Mucosa of stomach (tissue), 1 donor: ENCODE measurements around the gene MSMP.

Source experiments
- H3K27me3 ChIP-seq: one replicate; pipeline ENCODE4 v1.7.0; 2013; ENCODE audit warnings: mild to moderate bottlenecking, low read length; ENCODE audit not compliant: control insufficient read depth, insufficient read depth
- H3K36me3 ChIP-seq: one replicate; pipeline ENCODE4 v1.7.0; 2013; ENCODE audit warnings: low read length; ENCODE audit not compliant: control insufficient read depth, insufficient read depth
- H3K4me1 ChIP-seq: one replicate; pipeline ENCODE4 v1.7.0; 2013; ENCODE audit warnings: mild to moderate bottlenecking, low read length; ENCODE audit not compliant: control insufficient read depth, insufficient read depth
- H3K4me3 ChIP-seq: one replicate; pipeline ENCODE4 v1.7.0; 2013; ENCODE audit warnings: low read length
- H3K9ac ChIP-seq: one replicate; pipeline ENCODE4 v1.7.0; 2013; ENCODE audit warnings: mild to moderate bottlenecking, low read length, moderate library complexity
- H3K9me3 ChIP-seq: one replicate; pipeline ENCODE4 v1.7.0; 2013; ENCODE audit warnings: mild to moderate bottlenecking, low read length, moderate library complexity; ENCODE audit not compliant: control insufficient read depth
- donor health status: Pancreatic carcinoma.

MSMP gene

GRCh38 chr9:35726931-35727330 is 27.1 kb downstream of the MSMP start:
- no peaks in the 10 kb centered on the region for H3K27me3 ChIP-seq
- H3K36me3 ChIP-seq = peaks cover 29% of the 10 kb centered on the region
- peaks cover 44% of the 10 kb centered on the region for H3K4me1 ChIP-seq
- no peak overlapping the region for H3K4me3 ChIP-seq
- no peaks in the 10 kb centered on the region for H3K9me3 ChIP-seq
- peak overlapping the region; percentile 60 for H3K9ac ChIP-seq

GRCh38 chr9:35725362-35725761 is 28.7 kb downstream of the MSMP start:
- peaks cover 43% of the 10 kb centered on the region for H3K36me3 ChIP-seq
- no peaks in the 10 kb centered on the region for H3K9me3 ChIP-seq
- peaks cover 36% of the 10 kb centered on the region for H3K4me1 ChIP-seq
- H3K9ac ChIP-seq = no peak overlapping the region
- H3K4me3 ChIP-seq = no peak overlapping the region
- no peaks in the 10 kb centered on the region for H3K27me3 ChIP-seq

DNA sequence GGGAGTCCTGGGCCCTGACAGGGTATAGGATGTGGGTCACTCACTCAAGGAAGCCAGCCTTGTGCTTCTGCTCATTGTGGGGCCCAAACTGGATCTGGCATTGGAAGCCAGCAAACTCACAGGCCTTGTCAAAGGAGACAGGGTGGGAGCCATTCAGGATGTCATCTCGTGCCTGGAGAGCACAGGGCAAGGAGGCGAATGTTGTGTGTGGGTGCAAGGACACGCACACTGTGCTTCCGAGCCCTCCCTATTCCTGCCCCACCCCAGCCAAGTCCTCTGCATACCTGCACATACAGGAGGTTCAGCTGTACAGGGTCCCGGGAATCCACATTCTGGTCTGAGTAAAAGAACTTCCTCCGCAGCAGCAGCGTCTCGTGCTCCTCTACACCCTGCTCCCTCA is 30.2 kb downstream of the MSMP start:
- H3K4me3 ChIP-seq = no peak overlapping the region
- no peak overlapping the region for H3K9ac ChIP-seq
- H3K27me3 ChIP-seq = no peaks in the 10 kb centered on the region
- H3K9me3 ChIP-seq = no peaks in the 10 kb centered on the region
- H3K36me3 ChIP-seq = peaks cover 58% of the 10 kb centered on the region
- peaks cover 22% of the 10 kb centered on the region for H3K4me1 ChIP-seq

GRCh38 chr9:35723426-35723825 is 30.6 kb downstream of the MSMP start:
- Histone ChIP-seq H3K9me3 (no peaks in the 10 kb centered on the region), H3K4me1 (peaks cover 19% of the 10 kb centered on the region)

DNA sequence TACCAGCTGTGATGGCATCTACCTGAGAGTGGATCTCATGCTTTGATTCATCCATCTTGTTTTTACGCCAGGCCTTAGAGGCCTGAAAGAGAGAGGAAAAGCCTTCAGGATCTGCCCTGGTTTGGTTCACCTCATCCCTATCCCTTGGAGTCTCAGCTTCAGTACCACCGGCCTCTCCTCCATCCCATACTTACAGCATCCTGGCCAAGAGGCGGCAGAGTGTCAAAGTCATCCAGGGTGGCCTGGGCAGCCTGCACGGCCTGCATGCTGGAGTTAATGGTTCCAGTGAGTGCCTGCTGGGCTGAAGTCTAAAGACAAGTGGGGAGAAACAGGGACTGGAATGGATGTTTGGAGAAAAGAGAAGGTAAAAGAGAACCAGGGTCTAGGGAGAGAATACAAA is 34.5 kb downstream of the MSMP start:
- peaks cover 78% of the 10 kb centered on the region for H3K36me3 ChIP-seq

More at GRCh38 chr9:35723426-35723825, 30.6 kb downstream of the MSMP start:
- peaks cover 62% of the 10 kb centered on the region for H3K36me3 ChIP-seq
- H3K9ac ChIP-seq = no peak overlapping the region
- no peak overlapping the region for H3K4me3 ChIP-seq
- H3K27me3 ChIP-seq = no peaks in the 10 kb centered on the region

DNA sequence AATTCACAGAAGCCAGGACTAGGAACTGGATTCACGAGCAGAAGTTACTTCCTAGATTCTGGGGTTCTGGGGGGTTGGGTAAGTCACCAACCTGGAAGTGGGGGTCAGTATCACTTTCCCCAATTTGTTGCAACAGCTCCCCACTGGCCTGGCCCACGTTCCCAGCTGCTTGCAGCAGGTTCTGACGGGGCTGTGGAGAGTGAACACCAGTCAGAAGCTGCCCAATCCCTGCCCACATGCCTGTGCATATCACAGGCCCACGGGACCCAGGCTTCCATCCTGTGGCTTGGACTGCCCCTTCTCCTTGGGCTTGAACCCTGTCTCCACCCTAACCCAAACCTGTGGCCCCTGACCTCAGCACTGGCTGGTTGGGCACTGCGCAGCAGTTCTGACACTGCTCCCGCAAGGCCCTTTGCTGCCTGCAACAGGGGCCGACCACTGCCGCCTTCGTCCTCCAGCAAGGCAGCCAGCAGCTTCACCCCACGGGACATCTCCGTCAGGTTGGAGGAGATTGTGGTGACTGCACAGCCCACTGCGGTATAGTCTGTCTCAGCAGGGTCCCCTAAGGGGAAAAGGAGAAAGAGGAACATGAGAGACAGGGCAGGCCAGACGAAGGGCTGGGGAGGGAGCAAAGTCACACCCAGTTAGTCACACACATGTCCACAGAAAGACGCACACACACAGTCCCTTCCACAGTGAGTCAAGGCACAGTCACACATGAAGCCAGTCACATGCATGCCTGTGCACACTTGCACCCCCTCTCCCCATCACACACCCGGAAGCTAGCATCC is 35.2 kb downstream of the MSMP start:
- H3K9ac ChIP-seq = no peak overlapping the region
- no peak overlapping the region for H3K4me3 ChIP-seq
- H3K4me1 ChIP-seq = no peaks in the 10 kb centered on the region
- H3K36me3 ChIP-seq = peaks cover 78% of the 10 kb centered on the region
- no peaks in the 10 kb centered on the region for H3K9me3 ChIP-seq
- H3K27me3 ChIP-seq = no peaks in the 10 kb centered on the region

More for the DNA sequence above, 34.5 kb downstream of the MSMP start:
- Histone ChIP-seq H3K9me3 (no peaks in the 10 kb centered on the region), H3K4me3 (no peak overlapping the region), H3K27me3 (no peaks in the 10 kb centered on the region), H3K4me1 (no peaks in the 10 kb centered on the region), H3K9ac (no peak overlapping the region)

DNA sequence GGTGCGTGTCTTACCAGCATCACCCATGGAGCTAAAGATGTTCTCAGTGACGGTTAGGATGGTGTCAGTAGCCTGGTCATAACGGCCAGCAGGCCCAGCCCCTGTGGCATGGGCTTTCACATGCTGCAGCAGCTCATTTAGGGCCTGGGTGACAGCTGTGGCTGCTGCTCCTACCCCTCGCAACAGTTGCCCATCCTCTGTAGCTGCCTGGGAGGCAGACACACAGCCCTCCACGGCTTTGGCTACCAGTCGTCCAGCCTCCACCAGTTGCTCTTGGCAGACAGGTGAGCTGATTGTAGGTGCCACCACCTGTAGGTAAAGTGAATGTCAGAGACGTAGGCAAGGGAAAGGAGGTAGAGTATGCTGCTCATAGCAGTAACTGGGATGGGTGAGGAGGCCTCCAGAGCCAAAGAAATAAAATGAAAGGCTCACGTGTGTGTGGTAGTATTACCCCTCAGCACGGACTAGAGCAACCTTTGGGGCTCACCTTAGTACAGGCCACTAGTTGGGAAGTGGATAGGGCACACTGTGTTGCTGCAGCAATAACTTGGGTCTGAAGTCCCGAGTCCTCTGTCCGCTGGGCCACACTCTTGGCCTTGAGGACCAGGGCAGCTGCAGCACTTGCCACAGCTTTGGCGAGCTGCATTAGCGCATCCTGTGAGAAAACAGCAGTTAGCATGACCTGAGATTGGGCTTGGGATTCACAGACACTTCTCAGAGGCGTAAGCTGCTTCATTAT is 36.8 kb downstream of the MSMP start:
- peaks cover 80% of the 10 kb centered on the region for H3K36me3 ChIP-seq
- H3K4me3 ChIP-seq = no peak overlapping the region
- no peaks in the 10 kb centered on the region for H3K9me3 ChIP-seq
- no peaks in the 10 kb centered on the region for H3K27me3 ChIP-seq
- no peak overlapping the region for H3K9ac ChIP-seq
- H3K4me1 ChIP-seq = no peaks in the 10 kb centered on the region

DNA sequence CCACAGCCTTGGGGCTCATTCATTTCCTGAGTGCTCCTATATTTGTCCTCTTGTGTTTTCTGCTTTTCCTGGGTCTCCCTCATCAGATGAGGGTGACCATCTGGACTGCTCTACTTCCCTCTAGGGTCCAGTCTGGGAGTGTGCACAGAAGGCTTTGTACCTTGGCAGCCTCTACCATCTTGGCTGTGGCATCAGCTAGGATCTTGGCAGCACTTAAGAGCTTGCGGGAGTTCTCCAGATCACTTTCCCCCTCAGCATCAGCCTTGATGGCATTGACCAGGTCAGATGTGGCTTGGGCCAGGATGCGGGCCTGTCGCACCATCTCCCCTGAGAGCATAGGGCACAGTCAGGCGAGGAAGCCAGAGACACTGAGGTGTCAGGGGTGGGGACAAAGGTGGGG is 37.8 kb downstream of the MSMP start:
- no peaks in the 10 kb centered on the region for H3K9me3 ChIP-seq
- H3K36me3 ChIP-seq = peaks cover 78% of the 10 kb centered on the region
- H3K27me3 ChIP-seq = no peaks in the 10 kb centered on the region
- no peaks in the 10 kb centered on the region for H3K4me1 ChIP-seq
- H3K9ac ChIP-seq = no peak overlapping the region
- H3K4me3 ChIP-seq = no peak overlapping the region

DNA sequence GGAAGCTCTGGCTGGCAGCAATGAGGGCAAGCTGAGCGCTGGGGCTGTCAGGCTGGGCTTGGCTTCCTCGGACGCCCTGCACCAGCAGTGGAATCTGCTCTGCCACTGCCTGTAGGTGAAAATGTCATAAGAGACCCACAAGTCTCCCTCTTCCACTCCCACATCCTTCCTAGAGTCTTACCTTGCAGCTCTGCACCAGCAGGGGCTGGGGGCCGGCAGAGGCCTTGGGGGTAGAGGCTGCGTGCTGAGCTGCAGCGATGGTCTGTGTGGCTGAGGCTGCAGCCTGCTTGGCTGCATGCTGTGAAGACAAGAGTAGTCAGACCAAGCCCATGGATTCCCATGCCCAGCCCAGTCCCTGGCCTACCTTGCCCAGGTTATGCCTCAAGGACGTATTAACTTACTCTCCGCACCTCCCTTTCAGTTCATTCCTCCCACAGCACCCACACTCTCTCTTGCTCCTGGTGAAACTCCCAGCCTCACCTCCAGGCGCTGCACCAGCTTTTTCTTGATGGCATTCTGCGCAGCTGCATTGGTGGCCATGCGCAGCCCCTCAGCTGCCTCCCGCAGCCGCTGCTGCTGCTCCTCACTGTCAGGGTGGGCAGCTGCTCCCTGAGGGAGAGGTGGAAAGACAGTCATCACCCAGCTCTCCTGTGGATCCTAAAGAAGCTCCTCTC is 39.4 kb downstream of the MSMP start:
- Histone ChIP-seq H3K36me3 (peaks cover 67% of the 10 kb centered on the region), H3K9ac (no peak overlapping the region), H3K9me3 (no peaks in the 10 kb centered on the region), H3K4me3 (no peak overlapping the region), H3K4me1 (no peaks in the 10 kb centered on the region), H3K27me3 (no peaks in the 10 kb centered on the region)

GRCh38 chr9:35714123-35714522 is 40.0 kb downstream of the MSMP start:
- no peak overlapping the region for H3K9ac ChIP-seq

GRCh38 chr9:35713578-35713977 is 40.5 kb downstream of the MSMP start:
- Histone ChIP-seq H3K4me3 (no peak overlapping the region), H3K36me3 (peaks cover 56% of the 10 kb centered on the region), H3K9ac (no peak overlapping the region), H3K4me1 (no peaks in the 10 kb centered on the region), H3K27me3 (no peaks in the 10 kb centered on the region), H3K9me3 (no peaks in the 10 kb centered on the region)

More at GRCh38 chr9:35714123-35714522, 40.0 kb downstream of the MSMP start:
- Histone ChIP-seq H3K27me3 (no peaks in the 10 kb centered on the region), H3K4me3 (no peak overlapping the region), H3K36me3 (peaks cover 61% of the 10 kb centered on the region), H3K4me1 (no peaks in the 10 kb centered on the region), H3K9me3 (no peaks in the 10 kb centered on the region)
